Measurements from ENCODE around the gene NRXN3. TPM values are rescaled to one million over a fixed set of nuclear protein-coding genes. Genes with fewer than 3 reads are reported as not detected.
A peak's percentile ranks its signal among the peaks of the same experiment; 100 is the strongest.

NRXN3 gene
- total RNA-seq, 1 experiment from 2014 or later = not detected

DNA sequence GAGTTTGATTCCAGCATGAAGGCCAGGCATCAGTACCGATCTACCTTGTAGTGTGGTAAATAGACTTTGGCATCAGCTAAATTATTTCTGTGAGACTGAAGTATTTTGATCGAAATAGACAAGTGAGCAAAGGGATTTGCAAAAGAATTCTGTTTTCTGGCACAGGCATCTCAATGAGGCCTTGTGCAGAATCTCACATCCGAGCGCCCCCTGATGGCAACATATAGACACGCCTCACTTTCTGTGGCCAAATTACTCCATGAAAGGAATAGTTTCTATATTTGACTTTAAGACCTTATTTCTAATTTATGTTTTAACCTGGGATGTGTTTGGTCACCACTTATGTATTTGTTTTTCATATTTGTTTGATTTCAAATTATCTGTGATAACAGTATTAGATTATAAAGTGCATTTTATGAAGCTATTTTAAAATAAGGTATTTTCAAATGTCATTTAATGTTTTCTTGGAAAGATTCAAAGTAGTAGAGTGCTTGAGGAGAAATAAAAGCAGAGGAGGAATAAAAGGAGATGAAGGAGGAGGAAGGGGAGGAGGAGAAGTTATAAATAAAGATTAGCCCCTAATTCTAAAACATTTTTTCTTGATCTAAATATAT lies 731.9 kb downstream of the NRXN3 start:
- intact Hi-C loops (cut with micrococcal nuclease; ENCODE audit: unreplicated experiment) (no loop called here), in situ Hi-C loops (cut with HindIII; ENCODE audit: low pct_unique_long_range_greater_than_20kb, low sequenced_read_pairs) (no loop called here)
- H3K27ac ChIP-seq (ENCODE audit: low read length) = no peak overlapping the region
- POLR2A ChIA-PET = no interaction called here
- TF ChIP-seq, protein P1, sequence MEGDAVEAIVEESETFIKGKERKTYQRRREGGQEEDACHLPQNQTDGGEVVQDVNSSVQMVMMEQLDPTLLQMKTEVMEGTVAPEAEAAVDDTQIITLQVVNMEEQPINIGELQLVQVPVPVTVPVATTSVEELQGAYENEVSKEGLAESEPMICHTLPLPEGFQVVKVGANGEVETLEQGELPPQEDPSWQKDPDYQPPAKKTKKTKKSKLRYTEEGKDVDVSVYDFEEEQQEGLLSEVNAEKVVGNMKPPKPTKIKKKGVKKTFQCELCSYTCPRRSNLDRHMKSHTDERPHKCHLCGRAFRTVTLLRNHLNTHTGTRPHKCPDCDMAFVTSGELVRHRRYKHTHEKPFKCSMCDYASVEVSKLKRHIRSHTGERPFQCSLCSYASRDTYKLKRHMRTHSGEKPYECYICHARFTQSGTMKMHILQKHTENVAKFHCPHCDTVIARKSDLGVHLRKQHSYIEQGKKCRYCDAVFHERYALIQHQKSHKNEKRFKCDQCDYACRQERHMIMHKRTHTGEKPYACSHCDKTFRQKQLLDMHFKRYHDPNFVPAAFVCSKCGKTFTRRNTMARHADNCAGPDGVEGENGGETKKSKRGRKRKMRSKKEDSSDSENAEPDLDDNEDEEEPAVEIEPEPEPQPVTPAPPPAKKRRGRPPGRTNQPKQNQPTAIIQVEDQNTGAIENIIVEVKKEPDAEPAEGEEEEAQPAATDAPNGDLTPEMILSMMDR (IDR thresholded peaks at IDR 0.05) = peak; percentile 65
- no peak for TF ChIP-seq REST (IDR thresholded peaks at IDR 0.05; ENCODE audit: insufficient read depth in 1 of 2, low read depth in 2 of 2, low read length in 1 of 2)
- no peaks in the 10 kb centered on the region for H3K27me3 ChIP-seq (ENCODE audit: control insufficient read depth, insufficient read depth, low read length)
- H3K9me3 ChIP-seq (ENCODE audit: control insufficient read depth, insufficient read depth, low read depth, low read length) = no peaks in the 10 kb centered on the region
- no TSS peak for BruUV-seq (replicated peaks)
- no peak for ATAC-seq
- H3K4me1 ChIP-seq (ENCODE audit: control insufficient read depth, insufficient read depth, low read length) = no peaks in the 10 kb centered on the region
- H3K4me3 ChIP-seq (ENCODE audit: low read depth in 2 of 2, low read length in 2 of 2) = no peak overlapping the region
- CTCF ChIA-PET = no interaction called here
- no peaks in the 10 kb centered on the region for H3K36me3 ChIP-seq (ENCODE audit: control insufficient read depth, insufficient read depth, low read length)
- no peak for DNase-seq (ENCODE audit: low read depth, low spot score)

DNA sequence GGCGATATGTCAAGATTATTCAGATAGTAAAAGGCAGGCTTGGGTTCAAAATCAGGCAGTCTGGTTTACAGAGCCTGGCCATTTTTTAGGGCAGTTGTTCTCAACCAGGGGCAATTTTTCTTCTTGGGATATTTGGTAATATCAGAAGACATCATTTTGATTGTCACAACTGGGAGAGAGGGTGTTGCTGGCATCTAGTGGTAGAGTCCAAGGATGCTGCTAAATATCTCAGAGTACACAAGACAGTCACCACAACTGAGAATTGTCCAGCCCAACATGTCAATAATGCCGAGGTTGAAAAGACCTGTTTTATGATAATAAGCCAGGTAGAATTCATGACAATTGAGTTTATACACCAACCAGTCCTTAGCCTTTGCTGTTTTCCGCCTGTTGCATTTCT lies 733.9 kb downstream of the NRXN3 start:
- in situ Hi-C loops (cut with HindIII; ENCODE audit: low pct_unique_long_range_greater_than_20kb, low sequenced_read_pairs) (no loop called here), intact Hi-C loops (cut with micrococcal nuclease; ENCODE audit: unreplicated experiment) (no loop called here)
- BruUV-seq (replicated peaks) = no TSS peak
- CTCF ChIA-PET = no interaction called here
- Histone ChIP-seq H3K4me1 (ENCODE audit: control insufficient read depth, insufficient read depth, low read length) (no peaks in the 10 kb centered on the region), H3K27ac (ENCODE audit: low read length) (no peak overlapping the region), H3K36me3 (ENCODE audit: control insufficient read depth, insufficient read depth, low read length) (no peaks in the 10 kb centered on the region), H3K27me3 (ENCODE audit: control insufficient read depth, insufficient read depth, low read length) (no peaks in the 10 kb centered on the region), H3K9me3 (ENCODE audit: control insufficient read depth, insufficient read depth, low read depth, low read length) (no peaks in the 10 kb centered on the region), H3K4me3 (ENCODE audit: low read depth in 2 of 2, low read length in 2 of 2) (no peak overlapping the region)
- ATAC-seq = no peak
- POLR2A ChIA-PET = no interaction called here
- TF ChIP-seq, protein P1 (IDR thresholded peaks at IDR 0.05) = peak; percentile 19; the same call in 1 of the 2 replicates
- TF ChIP-seq REST (IDR thresholded peaks at IDR 0.05; ENCODE audit: insufficient read depth in 1 of 2, low read depth in 2 of 2, low read length in 1 of 2) = no peak
- no peak for DNase-seq (ENCODE audit: low read depth, low spot score)

Data from Panc1 (cell line).